GM12878 (cell line): ENCODE data around the gene NLN. TPM values are rescaled to one million over a fixed set of nuclear protein-coding genes. Genes with fewer than 3 reads are reported as not detected.

Experiments
- ATAC-seq: fragments of 200-7000 bp; cut with Tn5 transposase; 3 replicates; pipeline ENCODE4 v1.9.1; 2020; ENCODE audit warnings: mild to moderate bottlenecking, moderate library complexity
- BruUV-seq: library from RNA; stranded (reverse); fragments of 400-500 nt; replicated peaks from 2 replicates; lab custom pipeline; 2021; lab: Mats Ljungman, UMichigan
- CTCF ChIA-PET: fragments of 300-600 bp; sonication (Branson Sonifier 250); formaldehyde crosslinking; extraction: SDS; loops from one replicate; lab custom pipeline; 2021; ENCODE audit warnings: inconsistent platforms; lab: Yijun Ruan, JAX
- POLR2A ChIA-PET: fragments of 350-600 bp; formaldehyde crosslinking; extraction: SDS; loops from one replicate; lab custom pipeline; 2021; ENCODE audit warnings: inconsistent platforms; lab: Charles Lee
- RAD21 ChIA-PET: fragments of 300-600 bp; sonication (Branson Sonifier 250); formaldehyde crosslinking; loops from one replicate; lab custom pipeline; 2023; ENCODE audit warnings: antibody characterized with exemption; ENCODE audit not compliant: unreplicated experiment; lab: Charles Lee
- SMC1A ChIA-PET: fragments of 300-600 bp; sonication (Branson Sonifier 250); formaldehyde crosslinking; loops from one replicate; lab custom pipeline; 2023; ENCODE audit not compliant: unreplicated experiment, uncharacterized antibody; lab: Charles Lee
- DNase-seq: peaks from one replicate; pipeline ENCODE4 v3.0.0-alpha.2; 2011; ENCODE audit warnings: low read depth, low spot score
- FAIRE-seq: peaks from 3 replicates; lab custom pipeline; 2011; peaks lifted over from hg19 to GRCh38; lab: Jason Lieb, UNC
- H2AFZ ChIP-seq: 2 replicates; pipeline ENCODE4 v1.6.0; 2011; ENCODE audit warnings: low read depth, low read length, control low read depth; ENCODE audit not compliant: control insufficient read depth
- H3K27ac ChIP-seq: 2 replicates; pipeline ENCODE4 v1.5.1; 2011; ENCODE audit warnings: control low read depth; ENCODE audit not compliant: control insufficient read depth, insufficient read depth
- H3K27me3 ChIP-seq, 2 experiments: replicated peaks in 1 of 2; 2 replicates each; pipeline versions ENCODE4 v1.6.0 to v1.6.1; 2011; ENCODE audit warnings: low read length in 1 of 2; ENCODE audit not compliant: control insufficient read depth in 2 of 2, insufficient read depth in 2 of 2
- H3K36me3 ChIP-seq, 2 experiments: 2 replicates each; pipeline ENCODE4 v1.5.1; 2011; ENCODE audit warnings: low read length in 1 of 2; ENCODE audit not compliant: control insufficient read depth in 2 of 2, insufficient read depth in 2 of 2
- H3K4me1 ChIP-seq: 2 replicates; pipeline ENCODE4 v1.6.1; 2011; ENCODE audit warnings: mild to moderate bottlenecking, low read length, moderate library complexity, mixed read lengths; ENCODE audit not compliant: control insufficient read depth, insufficient read depth
- H3K4me2 ChIP-seq: 2 replicates; pipeline ENCODE4 v1.6.0; 2011; ENCODE audit warnings: control low read depth; ENCODE audit not compliant: control insufficient read depth, insufficient read depth
- H3K4me3 ChIP-seq: fragments of 200-600 bp; sonication (generic); 2 replicates; pipeline ENCODE4 v1.5.1; 2016
- H3K79me2 ChIP-seq: 2 replicates; pipeline ENCODE4 v1.6.0; 2011; ENCODE audit warnings: low read length; ENCODE audit not compliant: control insufficient read depth, insufficient read depth
- H3K9ac ChIP-seq: 2 replicates; pipeline ENCODE4 v1.8.0; 2011; ENCODE audit warnings: low read length, control low read depth, mixed read lengths; ENCODE audit not compliant: control insufficient read depth, insufficient read depth
- H3K9me3 ChIP-seq: replicated peaks from 3 replicates; pipeline ENCODE4 v1.5.1; 2011; ENCODE audit warnings: mild to moderate bottlenecking, low read length; ENCODE audit not compliant: control insufficient read depth, insufficient read depth
- H4K20me1 ChIP-seq: 2 replicates; pipeline ENCODE4 v1.6.0; 2011; ENCODE audit not compliant: control insufficient read depth, insufficient read depth
- CEBPB ChIP-seq, 2 experiments: fragments of 150-350 bp in 1 of 2; IDR thresholded peaks; 2 replicates each; pipeline ENCODE4 v1.6.1; 2012 to 2014; ENCODE audit warnings: low read depth in 2 of 2, low read length in 2 of 2, borderline replicate concordance in 1 of 2, inconsistent platforms in 1 of 2
- MEF2B ChIP-seq: fragments of 450-650 bp; IDR thresholded peaks from 2 replicates; pipeline ENCODE4 v1.6.1; 2018; ENCODE audit warnings: mild to moderate bottlenecking, moderate library complexity; ENCODE audit not compliant: partially characterized antibody, poor library complexity, severe bottlenecking
- NR2F1 ChIP-seq: fragments of 450-650 bp; conservative IDR thresholded peaks from 2 replicates; pipeline ENCODE4 v1.6.1; 2017; ENCODE audit warnings: mild to moderate bottlenecking
- RAD51 ChIP-seq: fragments of 450-650 bp; IDR thresholded peaks from 2 replicates; pipeline ENCODE4 v1.6.1; 2016; ENCODE audit warnings: moderate library complexity, mild to moderate bottlenecking, inconsistent platforms
- RBBP5 ChIP-seq: fragments of 200-600 bp; sonication (generic); conservative IDR thresholded peaks from 2 replicates; pipeline ENCODE4 v1.6.1; 2016
- SIN3A ChIP-seq: IDR thresholded peaks from 2 replicates; pipeline ENCODE4 v1.6.1; 2012; ENCODE audit warnings: low read depth, low read length, improper control_type of control experiment
- SMAD5 ChIP-seq: IDR thresholded peaks from 2 replicates; pipeline ENCODE4 v1.6.1; 2016; ENCODE audit warnings: antibody characterized with exemption, low read depth
- SREBF1 ChIP-seq: IDR thresholded peaks from 2 replicates; pipeline ENCODE4 v1.6.1; 2012; ENCODE audit warnings: mild to moderate bottlenecking, low read length
- SUPT20H ChIP-seq: IDR thresholded peaks from 2 replicates; pipeline ENCODE4 v1.6.1; 2011; ENCODE audit warnings: low read depth, mild to moderate bottlenecking, low read length, moderate library complexity, borderline replicate concordance; ENCODE audit not compliant: control insufficient read depth
- WRNIP1 ChIP-seq: IDR thresholded peaks from 2 replicates; pipeline ENCODE4 v1.6.1; 2011; ENCODE audit warnings: low read depth, low read length, improper control_type of control experiment, borderline replicate concordance
- WGBS: methylation state at CpG from one replicate; pipeline ENCODE4 v1.1.6; 2016; ENCODE audit warnings: low lambda C conversion rate; ENCODE audit not compliant: insufficient replicate concordance, insufficient coverage; ENCODE audit errors: missing lambda C conversion rate; 5-methylcytosine and 5-hydroxymethylcytosine counted together
- in situ Hi-C: fragments of 300-500 bp; cut with MboI; formaldehyde crosslinking; loops from 9 replicates; pipeline ENCODE4 v1.14.3; 2018; ENCODE audit warnings: mixed read lengths
- intact Hi-C: fragments of 100-400 bp; cut with micrococcal nuclease; formaldehyde crosslinking; loops from one replicate; pipeline ENCODE4 v1.14.2; 2022; ENCODE audit not compliant: unreplicated experiment
- polyA plus RNA-seq, 11 experiments: library from polyadenylated mRNA; depleted of rRNA in 4 of 11; unstranded in 6 of 11; stranded (reverse) in 5 of 11; fragments of >200 nt; fragmentation: Nextera tagmentation in 4 of 11; fragmentation: Illumina TruSeq in 1 of 11; extraction: Ambion mirVana in 4 of 11; extraction: Trizol in 1 of 11; gene quantifications; 1 replicate in 1 of 11; 2 replicates in 10 of 11; pipeline versions ENCODE4 v1.2.1 to v1.2.3, GENCODE V29; 2011 to 2016; ENCODE audit warnings: inconsistent platforms in 2 of 11, missing spikeins in 2 of 11, low read depth in 1 of 11
- total RNA-seq, 4 experiments: library from RNA; depleted of rRNA in 3 of 4; stranded (reverse); fragments of >200 nt in 3 of 4; fragmentation: Illumina TruSeq in 1 of 4; extraction: Trizol in 1 of 4; gene quantifications; 2 replicates each; pipeline versions ENCODE4 v1.2.1 to v1.2.3, GENCODE V29; 2013 to 2021

Gene NLN
- total and polyA plus RNA-seq, 10 of the 15 experiments (the other 5 are each of a cell fraction or from before 2014, with no cell fraction given): 6.8 to 56.9 (median 33.3) TPM

GRCh38 chr5:65817931-65818330, 95.9 kb downstream of the NLN start:
- no peak for FAIRE-seq
- no TSS peak for BruUV-seq
- Histone ChIP-seq H3K9ac (no peak overlapping the region), H3K4me1 (peaks cover 20% of the 10 kb centered on the region), H4K20me1 (no peaks in the 10 kb centered on the region), H3K9me3 (no peaks in the 10 kb centered on the region), H3K79me2 (no peaks in the 10 kb centered on the region), H3K4me3 (no peak overlapping the region), H2AFZ (no peak overlapping the region), H3K4me2 (no peak overlapping the region), H3K36me3 (no peaks in the 10 kb centered on the region), H3K27me3 (no peaks in the 10 kb centered on the region), H3K27ac (no peak overlapping the region)
- in situ Hi-C loops: no loop called here
- no peak for ATAC-seq
- ChIA-PET CTCF (interaction anchor here (1.0 to 1.2 kb wide), 3 partner anchors 10 to 15 kb away, joined by 3 to 4 read pairs (median 3); no protein-coding TSS in a partner anchor), POLR2A (interaction anchor here (0.7 kb wide), 1 partner anchor 10 kb away, joined by 3 read pairs; no protein-coding TSS in a partner anchor), RAD21 (no interaction called here), SMC1A (interaction anchor here (0.6 to 2.4 kb wide), 8 partner anchors 8 to 390 kb away, joined by 3 to 9 read pairs (median 4); no protein-coding TSS in a partner anchor)
- no peak for DNase-seq
- 91% methylated on average over 4 of the region's 4 CpGs for WGBS
- no peak for TF ChIP-seq MEF2B
- TF ChIP-seq SUPT20H: no peak
- TF ChIP-seq CEBPB (IDR thresholded peaks at IDR 0.05; ENCODE audit: borderline replicate concordance in 1 of 2, low read depth in 2 of 2, low read length in 2 of 2): no peak
- TF ChIP-seq SMAD5: no peak
- TF ChIP-seq WRNIP1: no peak
- no peak for TF ChIP-seq RAD51
- no peak for TF ChIP-seq RBBP5
- no peak for TF ChIP-seq SIN3A
- no peak for TF ChIP-seq NR2F1
- no peak for TF ChIP-seq SREBF1
- intact Hi-C loops: no loop called here
